Keratinocyte (primary cell): ENCODE results near the gene MAPK14. TPM values are rescaled to one million over a fixed set of nuclear protein-coding genes. Genes with fewer than 3 reads are reported as not detected.

Source experiments
- DNase-seq: peaks from one replicate; pipeline ENCODE4 v3.0.0-alpha.2; 2011; ENCODE audit warnings: low read depth, missing footprints, low spot score
- FAIRE-seq: peaks from 2 replicates; lab custom pipeline; 2011; peaks lifted over from hg19 to GRCh38; lab: Jason Lieb, UNC
- H2AFZ ChIP-seq: 2 replicates; pipeline ENCODE4 v1.6.0; 2012; ENCODE audit warnings: low read length, control low read depth, inconsistent platforms; ENCODE audit not compliant: control insufficient read depth
- H3K27ac ChIP-seq: 2 replicates; pipeline ENCODE4 v1.5.1; 2011; ENCODE audit warnings: low read length; ENCODE audit not compliant: control insufficient read depth, insufficient read depth
- H3K27me3 ChIP-seq: 3 replicates; pipeline ENCODE4 v1.6.0; 2011; ENCODE audit warnings: low read length; ENCODE audit not compliant: control insufficient read depth, insufficient read depth; ENCODE audit errors: extremely low read depth
- H3K36me3 ChIP-seq, 2 experiments: 2 replicates in 1 of 2; 3 replicates in 1 of 2; pipeline ENCODE4 v1.5.1; 2011; ENCODE audit warnings: low read length in 2 of 2, mild to moderate bottlenecking in 1 of 2; ENCODE audit not compliant: control insufficient read depth in 2 of 2, insufficient read depth in 2 of 2; ENCODE audit errors: extremely low read depth in 1 of 2
- H3K4me1 ChIP-seq: 3 replicates; pipeline ENCODE4 v1.5.1; 2011; ENCODE audit warnings: low read length; ENCODE audit not compliant: control insufficient read depth, insufficient read depth; ENCODE audit errors: extremely low read depth
- H3K4me2 ChIP-seq: 3 replicates; pipeline ENCODE4 v1.6.0; 2011; ENCODE audit warnings: low read depth, low read length; ENCODE audit not compliant: control insufficient read depth, insufficient read depth; ENCODE audit errors: extremely low read depth
- H3K4me3 ChIP-seq, 3 experiments: fragments of 200-600 bp in 1 of 3; sonication (generic) in 1 of 3; 2 replicates in 2 of 3; 3 replicates in 1 of 3; pipeline ENCODE4 v1.5.1; 2011 to 2016; ENCODE audit warnings: low read length in 3 of 3, mild to moderate bottlenecking in 3 of 3, control low read depth in 2 of 3, inconsistent platforms in 1 of 3, low read depth in 1 of 3, mixed read lengths in 1 of 3, mixed run types in 1 of 3, moderate library complexity in 1 of 3; ENCODE audit not compliant: control insufficient read depth in 2 of 3, insufficient read depth in 2 of 3; ENCODE audit errors: extremely low read depth in 1 of 3
- H3K79me2 ChIP-seq: 2 replicates; pipeline ENCODE4 v1.6.0; 2012; ENCODE audit warnings: low read length; ENCODE audit not compliant: control insufficient read depth, insufficient read depth
- H3K9ac ChIP-seq: 3 replicates; pipeline ENCODE4 v1.6.0; 2011; ENCODE audit warnings: low read length; ENCODE audit not compliant: control insufficient read depth, insufficient read depth; ENCODE audit errors: extremely low read depth
- H3K9me1 ChIP-seq: 3 replicates; pipeline ENCODE4 v1.6.0; 2011; ENCODE audit warnings: low read length; ENCODE audit not compliant: control insufficient read depth, insufficient read depth; ENCODE audit errors: extremely low read depth
- H3K9me3 ChIP-seq: 2 replicates; pipeline ENCODE4 v1.5.1; 2012; ENCODE audit warnings: low read depth, low read length; ENCODE audit not compliant: control insufficient read depth
- H4K20me1 ChIP-seq: 3 replicates; pipeline ENCODE4 v1.6.0; 2011; ENCODE audit warnings: low read length; ENCODE audit not compliant: control insufficient read depth, insufficient read depth; ENCODE audit errors: extremely low read depth
- EZH2 ChIP-seq: IDR thresholded peaks from one replicate; pipeline ENCODE4 v1.6.1; 2012; ENCODE audit warnings: inconsistent platforms, mild to moderate bottlenecking, low read length, moderate library complexity
- dilution Hi-C: fragments of 300-500 bp; cut with MboI; formaldehyde crosslinking; loops from one replicate; pipeline ENCODE4 v1.7.0; 2020; ENCODE audit warnings: low sequenced_read_pairs; ENCODE audit not compliant: extremely low pct_ligation_motif_present
- polyA plus RNA-seq, 5 experiments: library from polyadenylated mRNA; depleted of rRNA in 3 of 5; stranded (reverse) in 3 of 5; stranded (forward) in 1 of 5; unstranded in 1 of 5; fragments of >200 nt; gene quantifications; 1 replicate in 1 of 5; 2 replicates in 3 of 5; 3 replicates in 1 of 5; pipeline versions ENCODE4 v1.2.1 to v1.2.3, GENCODE V29; 2011 to 2012; ENCODE audit warnings: missing spikeins in 2 of 5, low read depth in 1 of 5, low replicate concordance in 1 of 5
- TF ChIP-seq, protein P1 (sequence below), 3 experiments: IDR thresholded peaks in 1 of 3; conservative IDR thresholded peaks in 1 of 3; optimal IDR thresholded peaks in 1 of 3; 2 replicates in 2 of 3; 3 replicates in 1 of 3; pipeline versions ENCODE3 to v1.5.1; 2011; ENCODE audit warnings: low read length in 3 of 3, mild to moderate bottlenecking in 3 of 3, moderate library complexity in 2 of 3, control low read depth in 1 of 3, inconsistent platforms in 1 of 3; ENCODE audit not compliant: insufficient read depth in 2 of 3; ENCODE audit errors: extremely low read depth in 1 of 3

The MAPK14 gene
- polyA plus RNA-seq, 1 donor (not counting 4 experiments of a cell fraction or from before 2014, with no cell fraction given): 52.4 TPM

GRCh38 chr6:36062247-36062646, 34.6 kb downstream of the MAPK14 start:
- Histone ChIP-seq H4K20me1 (no peaks in the 10 kb centered on the region), H3K4me1 (no peaks in the 10 kb centered on the region)
- FAIRE-seq: no peak

GRCh38 chr6:36063318-36064060, 35.9 kb downstream of the MAPK14 start:
- Histone ChIP-seq H3K9me1 (no peaks in the 10 kb centered on the region), H3K27ac (no peak overlapping the region), H3K4me3 (no peak overlapping the region), H3K79me2 (peaks cover 63% of the 10 kb centered on the region), H3K4me1 (peaks cover 4% of the 10 kb centered on the region), H3K9ac (no peak overlapping the region), H3K4me2 (no peak overlapping the region), H2AFZ (no peak overlapping the region), H3K27me3 (no peaks in the 10 kb centered on the region), H3K9me3 (no peaks in the 10 kb centered on the region), H4K20me1 (no peaks in the 10 kb centered on the region), H3K36me3 (peaks cover 6 to 11% of the 10 kb centered on the region in 2 experiments)
- DNase-seq (no peak), FAIRE-seq (no peak)
- no peak for TF ChIP-seq EZH2
- TF ChIP-seq, protein P1, sequence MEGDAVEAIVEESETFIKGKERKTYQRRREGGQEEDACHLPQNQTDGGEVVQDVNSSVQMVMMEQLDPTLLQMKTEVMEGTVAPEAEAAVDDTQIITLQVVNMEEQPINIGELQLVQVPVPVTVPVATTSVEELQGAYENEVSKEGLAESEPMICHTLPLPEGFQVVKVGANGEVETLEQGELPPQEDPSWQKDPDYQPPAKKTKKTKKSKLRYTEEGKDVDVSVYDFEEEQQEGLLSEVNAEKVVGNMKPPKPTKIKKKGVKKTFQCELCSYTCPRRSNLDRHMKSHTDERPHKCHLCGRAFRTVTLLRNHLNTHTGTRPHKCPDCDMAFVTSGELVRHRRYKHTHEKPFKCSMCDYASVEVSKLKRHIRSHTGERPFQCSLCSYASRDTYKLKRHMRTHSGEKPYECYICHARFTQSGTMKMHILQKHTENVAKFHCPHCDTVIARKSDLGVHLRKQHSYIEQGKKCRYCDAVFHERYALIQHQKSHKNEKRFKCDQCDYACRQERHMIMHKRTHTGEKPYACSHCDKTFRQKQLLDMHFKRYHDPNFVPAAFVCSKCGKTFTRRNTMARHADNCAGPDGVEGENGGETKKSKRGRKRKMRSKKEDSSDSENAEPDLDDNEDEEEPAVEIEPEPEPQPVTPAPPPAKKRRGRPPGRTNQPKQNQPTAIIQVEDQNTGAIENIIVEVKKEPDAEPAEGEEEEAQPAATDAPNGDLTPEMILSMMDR (optimal IDR thresholded peaks at IDR 0.05 in 1 of 3, IDR thresholded peaks at IDR 0.05 in 1 of 3, conservative IDR thresholded peaks at IDR 0.05 in 1 of 3; ENCODE audit: extremely low read depth in 1 of 3, insufficient read depth in 2 of 3, low read length in 3 of 3): no peak
- dilution Hi-C loops: no loop called here

More at GRCh38 chr6:36062247-36062646, 34.6 kb downstream of the MAPK14 start:
- no peaks in the 10 kb centered on the region for H3K9me1 ChIP-seq
- no peak overlapping the region for H2AFZ ChIP-seq
- no peaks in the 10 kb centered on the region for H3K27me3 ChIP-seq
- peaks cover 6 to 11% of the 10 kb centered on the region in 2 experiments for H3K36me3 ChIP-seq
- no peak overlapping the region for H3K27ac ChIP-seq
- no peak overlapping the region for H3K4me2 ChIP-seq
- no peak overlapping the region for H3K9ac ChIP-seq
- no peak overlapping the region for H3K4me3 ChIP-seq
- peaks cover 60% of the 10 kb centered on the region for H3K79me2 ChIP-seq
- TF ChIP-seq, protein P1 (optimal IDR thresholded peaks at IDR 0.05 in 1 of 3, IDR thresholded peaks at IDR 0.05 in 1 of 3, conservative IDR thresholded peaks at IDR 0.05 in 1 of 3; ENCODE audit: extremely low read depth in 1 of 3, insufficient read depth in 2 of 3, low read length in 3 of 3): no peak
- no peak for TF ChIP-seq EZH2
- no peak for DNase-seq
- no peaks in the 10 kb centered on the region for H3K9me3 ChIP-seq
- dilution Hi-C loops: no loop called here
